GM13977 (cell line): ENCODE data around the gene CNTNAP1.
"Not testable (repeated sequence)": the region's sequence is repeated elsewhere in the genome, so short reads cannot be mapped to it uniquely, and the experiment has no call there.

Experiments used
- DNase-seq: peaks from one replicate; pipeline ENCODE4 v3.0.0; 2012; ENCODE audit warnings: low spot score
- CTCF ChIP-seq: IDR thresholded peaks from 2 replicates; pipeline ENCODE4 v1.5.1; 2012; ENCODE audit warnings: mild to moderate bottlenecking, control low read depth; ENCODE audit not compliant: insufficient read depth; ENCODE audit errors: extremely low read depth, missing control alignments
- in situ Hi-C: fragments of 300-500 bp; cut with MboI; formaldehyde crosslinking; loops from one replicate; pipeline ENCODE4 v1.12.0; 2022; ENCODE audit warnings: low sequenced_read_pairs, low pct_unique_long_range_greater_than_20kb, mixed read lengths, inconsistent platforms; ENCODE audit not compliant: unreplicated experiment

The CNTNAP1 gene

DNA sequence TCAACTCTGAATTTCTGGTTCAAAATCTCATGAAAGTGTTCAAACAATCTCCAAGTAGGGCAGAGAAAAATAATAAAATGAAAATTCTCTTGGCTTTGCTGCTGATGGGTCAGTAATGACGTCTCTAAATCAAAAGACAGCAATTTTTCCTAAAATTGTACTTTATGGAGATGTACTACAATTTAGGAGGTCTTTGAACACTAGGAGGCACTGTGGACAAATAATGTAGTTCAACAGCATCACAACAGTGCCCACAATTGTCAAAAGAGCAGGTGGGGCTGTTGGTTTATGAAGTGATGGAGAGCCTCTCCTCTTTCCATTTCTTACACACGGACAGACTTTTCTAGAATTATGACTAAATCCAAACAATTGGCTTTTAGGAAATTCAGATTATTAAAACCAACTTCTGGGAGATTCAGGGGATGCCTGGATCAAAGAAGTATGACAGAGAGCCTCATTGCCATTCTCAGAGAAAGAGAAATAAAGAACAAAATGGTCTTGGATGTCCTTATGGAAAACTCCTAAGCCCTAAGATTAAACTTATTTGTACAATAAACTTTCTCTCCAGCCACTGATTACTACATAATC lies 38.8 kb downstream of the CNTNAP1 start:
- in situ Hi-C loops = loop anchor here (5.0 kb wide), 1 partner anchor 36 kb away; no protein-coding TSS in a partner anchor
- peak; percentile 70 for DNase-seq
- peak; percentile 69 for TF ChIP-seq CTCF

GRCh38 chr17:42723636-42724035 lies 41.3 kb downstream of the CNTNAP1 start:
- in situ Hi-C loops = loop anchor here (5.0 kb wide), 1 partner anchor 34 kb away; no protein-coding TSS in a partner anchor
- TF ChIP-seq CTCF = no peak
- DNase-seq = no peak

DNA sequence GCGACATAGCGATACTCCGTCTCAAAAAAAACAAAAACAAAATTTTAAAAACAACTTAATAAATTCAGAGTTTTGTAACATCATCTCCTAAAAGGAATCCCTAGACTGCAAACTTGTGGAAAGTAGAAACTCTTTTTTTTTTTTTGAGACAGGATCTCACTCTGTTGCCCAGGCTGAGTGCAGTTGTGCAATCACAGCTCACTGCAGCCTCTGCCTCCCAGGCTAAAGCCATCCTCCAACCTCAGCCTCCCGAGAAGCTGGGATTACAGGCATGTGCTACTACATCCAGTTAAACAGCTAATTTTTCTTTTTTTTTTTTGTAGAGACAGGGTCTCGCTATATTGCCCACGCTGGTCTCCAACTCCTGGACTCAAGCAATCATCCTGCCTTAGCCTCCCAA lies 42.8 kb downstream of the CNTNAP1 start:
- in situ Hi-C loops = no loop called here
- no peak for TF ChIP-seq CTCF
- no peak for DNase-seq

DNA sequence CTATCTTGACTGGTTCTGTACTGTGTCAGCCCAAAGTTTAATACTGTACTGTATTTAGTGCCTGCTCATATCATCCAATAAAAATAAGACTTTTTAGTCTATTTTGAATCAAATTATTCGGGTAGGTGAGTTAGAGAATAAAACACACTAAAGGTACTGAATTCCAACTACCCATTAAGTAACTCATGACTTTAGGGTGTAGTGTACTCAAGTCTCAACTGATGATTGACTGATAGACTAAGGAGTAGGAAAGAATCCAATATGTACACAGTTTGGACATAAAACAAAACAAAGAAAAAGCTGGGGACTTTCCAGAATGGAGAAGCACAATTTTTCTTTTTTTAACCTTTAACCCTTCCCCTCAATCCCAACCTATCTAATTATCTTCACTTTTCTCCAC lies 58.4 kb downstream of the CNTNAP1 start:
- in situ Hi-C loops = no loop called here

GRCh38 chr17:42742916-42743315 lies 60.6 kb downstream of the CNTNAP1 start:
- in situ Hi-C loops, DNase-seq: not testable (repeated sequence)

More for the DNA sequence above, 58.4 kb downstream of the CNTNAP1 start:
- no peak for TF ChIP-seq CTCF
- no peak for DNase-seq

DNA sequence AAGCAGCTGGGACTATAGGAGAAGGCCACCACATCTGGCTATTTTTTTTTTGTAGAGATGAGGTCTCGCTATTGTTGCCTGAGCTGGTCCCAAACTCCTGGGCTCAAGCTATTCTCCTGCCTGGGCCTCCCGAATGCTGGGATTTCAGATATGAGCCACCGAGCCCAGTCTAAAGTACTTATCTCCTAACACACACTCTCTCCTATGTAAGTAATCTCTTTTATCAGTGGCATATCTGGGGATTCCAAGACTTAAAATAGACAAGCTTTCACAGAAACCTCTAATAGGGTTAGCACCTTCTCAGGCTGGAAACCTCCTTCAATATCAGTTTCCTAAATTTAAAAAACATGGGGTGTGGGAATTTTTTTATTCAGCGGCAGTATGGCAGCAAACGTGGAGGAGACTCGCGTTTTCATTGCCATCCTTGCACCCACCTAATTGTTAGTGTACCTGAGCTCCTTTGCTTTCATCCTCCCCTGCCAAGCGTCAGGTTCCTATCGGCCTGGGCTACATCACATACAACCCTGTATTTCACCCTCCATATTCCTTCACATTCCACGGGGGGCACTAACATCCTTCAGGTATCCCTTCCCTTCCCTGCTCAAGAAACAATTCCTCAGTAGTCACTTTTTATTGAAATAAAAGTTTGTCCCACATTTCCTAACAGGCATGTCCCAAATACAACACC lies 61.4 kb downstream of the CNTNAP1 start:
- no peak for DNase-seq
- in situ Hi-C loops = no loop called here
- TF ChIP-seq CTCF = no peak

DNA sequence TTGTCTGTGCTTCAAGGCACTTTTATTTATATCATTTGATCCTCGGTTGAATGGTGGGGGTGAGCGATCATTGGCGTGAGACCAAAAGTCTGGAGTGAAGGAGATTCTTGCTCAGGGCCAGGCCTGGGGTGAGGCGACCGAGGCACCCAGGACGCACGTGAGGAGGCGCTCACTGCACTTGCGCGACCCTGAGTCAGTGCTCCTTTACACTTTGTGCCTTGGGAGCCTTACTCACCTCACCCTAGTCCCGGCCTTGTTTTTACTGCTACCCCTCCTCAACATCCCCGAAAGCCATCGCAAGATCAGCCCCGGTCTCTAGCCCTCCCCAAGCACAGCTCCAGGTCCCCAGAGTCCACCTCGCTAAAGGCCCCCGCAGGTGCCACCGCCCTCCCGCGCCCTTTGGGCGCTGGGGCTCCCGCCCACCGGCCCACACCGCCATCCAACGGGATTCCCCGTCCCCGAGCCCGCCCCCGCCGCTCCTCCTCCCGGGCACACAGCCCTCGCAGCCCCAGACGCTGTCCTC lies 62.0 kb downstream of the CNTNAP1 start:
- TF ChIP-seq CTCF = peak; percentile 18
- DNase-seq = peak; percentile 76
- in situ Hi-C loops = no loop called here
